HepG2 (cell line): ENCODE measurements around the gene CHMP1A. TPM values are rescaled to one million over a fixed set of nuclear protein-coding genes. Genes with fewer than 3 reads are reported as not detected.

Source experiments
- ATAC-seq: fragments of 200-7000 bp; cut with Tn5 transposase; 3 replicates; pipeline ENCODE4 v1.9.1; 2020; ENCODE audit warnings: mild to moderate bottlenecking, moderate library complexity
- BruUV-seq: library from RNA; stranded (reverse); fragments of 400-500 nt; replicated peaks from 2 replicates; lab custom pipeline; 2021; lab: Mats Ljungman, UMichigan
- CTCF ChIA-PET: fragments of 300-600 bp; formaldehyde crosslinking; extraction: SDS; loops from one replicate; lab custom pipeline; 2021; ENCODE audit warnings: low total read pairs, inconsistent platforms, low intra/inter-chr PET ratio; lab: Yijun Ruan, JAX
- POLR2A ChIA-PET: fragments of 350-600 bp; sonication (Branson Sonifier 250); formaldehyde crosslinking; loops from one replicate; lab custom pipeline; 2020; ENCODE audit warnings: antibody characterized with exemption, inconsistent platforms; lab: Yijun Ruan, JAX
- DNase-seq: peaks from one replicate; pipeline ENCODE4 v3.0.0-alpha.2; 2015; ENCODE audit warnings: low spot score
- FAIRE-seq: peaks from 3 replicates; lab custom pipeline; 2011; peaks lifted over from hg19 to GRCh38; lab: Jason Lieb, UNC
- H2AFZ ChIP-seq: one replicate; pipeline ENCODE4 v1.6.1; 2011; ENCODE audit warnings: low read length, inconsistent platforms
- H3K27ac ChIP-seq: fragments of 300-600 bp; 3 replicates; pipeline ENCODE4 v1.8.0; 2011; ENCODE audit warnings: mixed run types, mild to moderate bottlenecking, mixed read lengths, low read length, inconsistent platforms; ENCODE audit not compliant: insufficient read depth; ENCODE audit errors: extremely low read length
- H3K27me3 ChIP-seq, 2 experiments: fragments of 200-600 bp in 1 of 2; 2 replicates in 1 of 2; 3 replicates in 1 of 2; pipeline versions ENCODE4 v1.6.0 to v1.8.0; 2011; ENCODE audit warnings: low read length in 2 of 2, mild to moderate bottlenecking in 2 of 2, moderate library complexity in 2 of 2, inconsistent platforms in 1 of 2; ENCODE audit not compliant: insufficient read depth in 2 of 2, control insufficient read depth in 1 of 2
- H3K36me3 ChIP-seq, 2 experiments: fragments of 200-600 bp in 1 of 2; replicated peaks in 1 of 2; 2 replicates in 1 of 2; 3 replicates in 1 of 2; pipeline versions ENCODE4 v1.5.1 to v1.8.0; 2011; ENCODE audit warnings: low read length in 2 of 2, inconsistent platforms in 1 of 2; ENCODE audit not compliant: insufficient read depth in 2 of 2, control insufficient read depth in 1 of 2
- H3K4me1 ChIP-seq: 2 replicates; pipeline ENCODE4 v1.5.1; 2012; ENCODE audit warnings: low read length, inconsistent platforms; ENCODE audit not compliant: insufficient read depth
- H3K4me2 ChIP-seq: 2 replicates; pipeline ENCODE4 v1.6.0; 2011; ENCODE audit warnings: low read depth, low read length, inconsistent platforms
- H3K4me3 ChIP-seq, 3 experiments: fragments of 200-600 bp in 1 of 3; sonication (generic), shearing (Covaris generic) in 1 of 3; replicated peaks in 1 of 3; 2 replicates each; pipeline ENCODE4 v1.5.1; 2011 to 2016; ENCODE audit warnings: low read length in 3 of 3, inconsistent platforms in 2 of 3, low read depth in 2 of 3, mild to moderate bottlenecking in 2 of 3, control low read depth in 1 of 3, mixed read lengths in 1 of 3; ENCODE audit not compliant: insufficient read depth in 1 of 3
- H3K79me2 ChIP-seq: one replicate; pipeline ENCODE4 v1.6.1; 2011; ENCODE audit warnings: low read length, inconsistent platforms; ENCODE audit not compliant: insufficient read depth
- H3K9ac ChIP-seq: 2 replicates; pipeline ENCODE4 v1.6.0; 2011; ENCODE audit warnings: mild to moderate bottlenecking, low read depth, low read length, inconsistent platforms; ENCODE audit not compliant: insufficient read depth
- H3K9me3 ChIP-seq: 2 replicates; pipeline ENCODE4 v1.5.1; 2012; ENCODE audit warnings: mild to moderate bottlenecking, low read length
- H4K20me1 ChIP-seq: 2 replicates; pipeline ENCODE4 v1.6.0; 2011; ENCODE audit warnings: inconsistent platforms, mild to moderate bottlenecking, low read length, moderate library complexity; ENCODE audit not compliant: insufficient read depth
- GLI4 ChIP-seq: sonication (generic); formaldehyde crosslinking; IDR thresholded peaks from 2 replicates; pipeline ENCODE4 v1.5.1; 2020; ENCODE audit warnings: missing genetic modification reagents, mild to moderate bottlenecking, moderate library complexity, borderline replicate concordance
- MAX ChIP-seq: IDR thresholded peaks from 2 replicates; pipeline ENCODE4 v1.6.1; 2012; ENCODE audit warnings: inconsistent platforms
- PATZ1 ChIP-seq: sonication (generic); formaldehyde crosslinking; IDR thresholded peaks from 2 replicates; pipeline ENCODE4 v1.4.0; 2020; ENCODE audit warnings: missing genetic modification reagents
- WGBS: methylation state at CpG from one replicate; pipeline ENCODE4 v1.1.6; 2017; ENCODE audit warnings: low lambda C conversion rate; 5-methylcytosine and 5-hydroxymethylcytosine counted together
- in situ Hi-C: cut with HindIII; loops from 2 replicates; pipeline ENCODE4 v1.10.0; 2017; ENCODE audit warnings: low pct_unique_long_range_greater_than_20kb; ENCODE audit not compliant: extremely low pct_ligation_motif_present
- intact Hi-C: fragments of 100-400 bp; cut with micrococcal nuclease; formaldehyde crosslinking; loops from one replicate; pipeline ENCODE4 v1.10.0; 2022; ENCODE audit not compliant: unreplicated experiment
- polyA plus RNA-seq, 8 experiments: library from polyadenylated mRNA; depleted of rRNA in 3 of 8; stranded (reverse) in 7 of 8; unstranded in 1 of 8; fragments of >200 nt; fragmentation: Illumina TruSeq in 4 of 8; extraction: Trizol in 4 of 8; gene quantifications; 2 replicates each; pipeline versions ENCODE4 v1.2.1 to v1.2.3, GENCODE V29; 2011 to 2016; ENCODE audit warnings: low read depth in 4 of 8, missing spikeins in 1 of 8, mixed read lengths in 1 of 8; ENCODE audit not compliant: insufficient read depth in 1 of 8
- total RNA-seq, 5 experiments: library from RNA; depleted of rRNA; stranded (reverse); fragments of >200 nt; fragmentation: Illumina TruSeq; extraction: Trizol; gene quantifications; 2 replicates each; pipeline ENCODE4 v1.2.3, GENCODE V29; 2016; ENCODE audit warnings: low read depth in 1 of 5

The CHMP1A gene
- total and polyA plus RNA-seq, 2 of the 13 experiments (the other 11 are each of a cell fraction or from before 2014, with no cell fraction given) = 69.4 to 73.3 TPM

- FAIRE-seq (peak; percentile 77), DNase-seq (no peak), ATAC-seq (peak; percentile 13)
- in situ Hi-C loops = no loop called here
- POLR2A ChIA-PET = interaction anchor here (0.6 kb wide), 1 partner anchor 54 kb away, joined by 3 read pairs; no protein-coding TSS in a partner anchor
- Histone ChIP-seq H3K9ac (no peak overlapping the region), H3K27ac (no peak overlapping the region), H2AFZ (no peak overlapping the region), H3K36me3 (no peaks in the 10 kb centered on the region), H4K20me1 (no peaks in the 10 kb centered on the region), H3K4me2 (peak overlapping the region; percentile 62), H3K4me3 (peak overlapping the region in 1 of 3 experiments; percentile 52; a peak in 1 of 6 replicates), H3K27me3 (peaks cover 2 to 6% of the 10 kb centered on the region in 2 experiments; a peak in 2 of 5 replicates), H3K4me1 (peaks cover 80% of the 10 kb centered on the region), H3K79me2 (no peaks in the 10 kb centered on the region), H3K9me3 (no peaks in the 10 kb centered on the region)
- no TSS peak for BruUV-seq
- CTCF ChIA-PET = no interaction called here
- TF ChIP-seq MAX = peak; percentile 1; the same call in 1 of the 2 replicates
- TF ChIP-seq GLI4 = no peak
- TF ChIP-seq PATZ1 (CRISPR knock-in tag) = peak; percentile 33; the same call in 1 of the 2 replicates
- intact Hi-C loops = no loop called here
- WGBS = 0% methylated on average over 12 of the region's 12 CpGs
Measured at GRCh38 chr16:89619840-89620239, 37.7 kb downstream of the CHMP1A start.
